ENCODE measurements around the gene HIP1R.

GRCh38 chr12:122870867-122871664 is 35.8 kb downstream of the HIP1R start:
- TF ChIP-seq FOXM1 (IDR thresholded peaks at IDR 0.05; ENCODE audit: borderline replicate concordance) (no peak), TARDBP (IDR thresholded peaks at IDR 0.05) (no peak), SUZ12 (IDR thresholded peaks at IDR 0.05) (no peak), FOXK2 (IDR thresholded peaks at IDR 0.05) (no peak), FOXA1 (IDR thresholded peaks at IDR 0.05) (no peak), LEF1 (IDR thresholded peaks at IDR 0.05; ENCODE audit: borderline replicate concordance) (no peak), BHLHE40 (IDR thresholded peaks at IDR 0.05; ENCODE audit: borderline replicate concordance) (no peak), ELF4 (IDR thresholded peaks at IDR 0.05) (no peak), HDGF (IDR thresholded peaks at IDR 0.05; ENCODE audit: borderline replicate concordance) (no peak)
